Islet precursor cell (in vitro differentiated cells): ENCODE data around the gene SFI1.
"Not testable (repeated sequence)": the region's sequence is repeated elsewhere in the genome, so short reads cannot be mapped to it uniquely, and the experiment has no call there.

Experiments used
- DNase-seq: peaks from one replicate; pipeline ENCODE4 v3.0.0-alpha.2; 2018

SFI1 gene

DNA sequence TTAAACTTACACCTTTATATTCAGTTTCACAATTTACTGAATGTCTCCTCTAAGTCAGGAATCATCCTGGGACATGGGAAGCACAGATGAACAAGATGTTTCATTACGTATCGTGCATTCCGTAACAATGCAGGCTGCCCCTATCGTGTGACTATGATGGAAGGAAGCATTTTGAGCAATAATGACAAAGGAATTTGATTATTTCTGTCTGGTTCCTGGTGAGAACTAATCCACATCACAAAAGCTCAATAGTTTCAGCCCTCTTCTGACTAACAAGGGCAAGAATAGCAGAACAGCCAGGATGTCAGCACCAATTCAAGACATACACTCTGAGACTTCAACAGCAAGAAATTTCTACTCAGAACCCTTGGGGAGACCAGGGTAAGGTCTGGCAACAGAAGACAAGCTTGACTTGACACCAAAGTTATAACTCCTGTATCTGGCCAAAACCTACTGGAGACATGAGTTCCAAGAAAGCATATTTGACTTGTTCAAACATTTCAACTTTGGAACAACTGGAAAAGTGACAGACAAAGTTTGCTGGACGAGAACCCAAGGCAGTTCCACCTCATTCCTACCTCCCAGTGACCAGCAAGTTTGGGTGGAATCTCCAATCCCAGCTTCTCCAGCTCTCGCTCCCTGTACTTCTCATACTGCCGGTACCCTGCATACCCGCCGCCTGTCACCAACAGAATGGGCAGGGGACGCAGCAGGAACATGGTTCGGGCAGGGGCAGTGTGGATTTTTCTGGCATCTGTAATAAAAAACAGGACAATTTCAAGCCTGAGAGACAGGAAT is 151.4 kb downstream of the SFI1 start:
- DNase-seq, result no peak

DNA sequence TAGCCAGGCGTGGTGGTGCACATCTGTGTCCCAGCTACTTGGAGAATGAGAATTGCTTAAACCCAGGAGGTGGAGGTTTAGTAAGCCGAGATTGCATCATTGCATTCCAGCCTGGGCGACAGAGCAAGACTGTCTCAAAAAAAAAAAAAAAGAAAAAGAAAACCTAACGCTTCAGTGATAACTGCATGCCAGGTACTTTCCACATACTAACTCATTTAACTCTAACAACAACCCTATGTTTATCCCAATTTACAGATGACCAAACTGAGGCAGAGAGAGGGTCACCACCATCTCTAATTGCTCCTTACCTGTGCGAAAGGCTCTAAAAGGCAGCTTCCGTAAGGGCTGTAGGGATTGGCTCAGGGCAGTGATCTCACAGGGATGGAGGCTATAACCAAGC is 154.1 kb downstream of the SFI1 start:
- no peak for DNase-seq

DNA sequence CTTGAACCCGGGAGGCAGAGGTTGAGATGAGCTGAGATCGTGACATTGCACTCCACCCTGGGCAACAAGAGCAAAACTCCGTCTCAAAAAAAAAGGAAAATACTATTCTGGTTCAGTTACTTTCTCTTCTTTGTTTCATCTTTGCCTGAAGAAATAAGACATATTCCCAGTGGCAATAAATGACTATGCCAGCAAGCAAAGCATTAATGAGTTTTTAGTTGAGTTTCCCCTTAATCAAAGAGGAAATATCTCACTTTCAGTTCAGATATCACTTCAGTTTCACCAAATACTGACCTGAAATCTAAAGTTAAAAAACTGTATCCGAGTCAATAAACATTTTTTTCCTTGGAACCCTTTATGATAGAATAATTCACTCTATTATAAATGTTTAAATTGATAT is 155.3 kb downstream of the SFI1 start:
- DNase-seq, result no peak

DNA sequence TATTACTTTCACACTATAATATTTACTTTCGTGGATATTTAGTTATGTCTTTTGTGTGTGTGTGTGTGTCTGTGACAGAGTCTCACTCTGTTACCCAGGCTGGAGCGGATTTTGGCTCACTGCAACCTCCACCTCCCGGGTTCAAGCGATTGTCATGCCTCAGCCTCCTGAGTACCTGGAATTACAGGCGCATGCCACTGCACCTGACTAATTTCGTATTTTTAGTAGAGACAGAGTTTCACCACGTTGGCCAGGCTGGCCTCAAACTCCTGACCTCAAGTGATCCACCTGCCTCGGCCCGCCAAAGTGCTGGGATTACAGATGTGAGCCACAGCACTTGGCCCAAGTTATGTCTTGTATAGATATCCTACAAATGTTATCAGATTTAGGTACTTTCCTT is 155.8 kb downstream of the SFI1 start:
- no peak for DNase-seq

DNA sequence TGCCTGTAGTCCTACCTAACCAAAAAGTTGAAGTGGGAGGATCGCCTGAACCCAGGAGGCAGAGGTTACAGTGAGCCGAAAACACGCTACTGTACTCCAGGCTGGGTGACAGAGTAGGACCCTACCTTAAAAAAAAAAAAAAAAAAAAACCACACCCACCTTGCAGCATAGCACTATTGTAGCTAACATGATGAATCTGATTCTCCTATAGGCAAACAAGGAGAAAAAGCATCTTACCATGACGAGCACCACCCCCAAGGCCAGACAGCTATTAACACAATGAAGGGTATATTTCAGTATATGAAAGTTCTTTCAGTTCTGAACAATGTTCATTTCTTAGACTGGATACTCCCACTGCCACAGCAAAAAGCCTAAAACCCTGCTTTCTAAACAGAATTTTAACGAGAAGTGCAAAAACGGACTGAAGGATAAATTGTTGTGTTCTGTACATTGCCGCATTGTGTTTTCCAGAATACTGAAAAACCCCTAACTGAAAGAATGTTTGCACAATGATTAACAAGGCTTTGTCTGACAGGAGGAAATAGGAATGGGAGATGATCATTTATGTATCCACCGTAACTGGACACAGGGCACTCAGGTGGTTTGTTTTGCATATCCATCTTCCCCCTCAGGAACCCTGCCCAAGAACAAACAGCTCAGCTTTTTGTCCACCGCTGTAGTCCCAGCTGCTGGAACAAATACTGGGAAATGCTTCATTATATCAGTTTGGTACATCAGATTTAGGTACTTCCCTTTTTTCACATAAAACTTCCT is 156.8 kb downstream of the SFI1 start:
- no peak for DNase-seq

DNA sequence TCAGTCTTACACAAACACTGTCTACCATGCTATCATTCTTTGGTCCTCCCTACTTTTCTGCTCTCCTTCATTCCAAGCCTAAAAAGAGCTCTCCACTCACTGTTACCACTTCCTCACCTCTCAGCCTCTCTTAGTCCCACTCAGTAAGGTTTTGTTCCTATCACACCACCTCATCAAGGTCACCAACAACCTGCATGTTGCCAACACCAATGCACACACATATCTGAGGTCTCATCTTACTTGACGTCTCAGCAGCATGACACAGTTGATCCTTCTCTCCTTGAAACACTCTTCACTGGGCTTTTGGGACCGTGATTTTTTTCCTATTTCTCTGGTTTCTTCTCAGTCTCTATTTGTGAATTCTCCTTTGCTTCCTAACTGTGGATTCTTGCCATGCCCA is 157.6 kb downstream of the SFI1 start:
- DNase-seq, result no peak

DNA sequence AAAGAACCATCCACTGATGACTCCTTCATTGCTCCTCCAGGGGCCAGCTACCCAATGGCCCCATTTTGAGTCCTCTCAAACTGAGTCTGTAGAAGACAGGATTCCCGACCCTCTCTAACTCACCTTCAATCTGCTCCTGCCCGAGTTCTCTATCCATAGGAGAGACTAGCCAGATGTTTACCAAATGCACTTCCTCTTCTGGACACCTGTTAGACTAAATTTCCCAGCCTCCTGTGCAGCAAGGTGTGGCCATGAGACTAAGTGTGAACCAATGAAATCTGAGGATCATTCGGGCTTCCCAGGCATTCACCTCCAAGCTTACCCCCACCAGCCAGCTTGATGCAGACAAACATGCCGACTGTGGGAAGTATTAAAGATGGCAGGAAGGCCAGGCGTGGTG is 158.1 kb downstream of the SFI1 start:
- DNase-seq, result no peak

DNA sequence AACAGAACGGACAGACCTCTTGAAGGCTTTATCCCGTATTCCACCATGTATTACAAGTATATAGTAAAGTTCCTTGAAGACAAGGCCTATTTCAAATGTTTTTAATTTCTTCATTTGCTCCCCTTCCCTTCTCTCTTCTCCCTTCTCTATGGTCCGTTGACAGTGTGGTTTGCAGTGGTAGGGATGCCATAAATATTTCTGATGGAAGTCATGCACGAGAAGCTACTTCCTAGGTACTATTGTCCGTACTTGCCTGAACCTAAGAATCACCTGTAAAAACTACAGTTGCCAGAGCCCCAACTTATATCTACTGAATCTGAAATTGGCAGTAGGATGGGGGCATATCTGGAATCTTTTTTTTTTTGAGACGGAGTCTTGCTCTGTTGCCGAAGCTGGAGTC is 162.9 kb downstream of the SFI1 start:
- DNase-seq, result no peak

DNA sequence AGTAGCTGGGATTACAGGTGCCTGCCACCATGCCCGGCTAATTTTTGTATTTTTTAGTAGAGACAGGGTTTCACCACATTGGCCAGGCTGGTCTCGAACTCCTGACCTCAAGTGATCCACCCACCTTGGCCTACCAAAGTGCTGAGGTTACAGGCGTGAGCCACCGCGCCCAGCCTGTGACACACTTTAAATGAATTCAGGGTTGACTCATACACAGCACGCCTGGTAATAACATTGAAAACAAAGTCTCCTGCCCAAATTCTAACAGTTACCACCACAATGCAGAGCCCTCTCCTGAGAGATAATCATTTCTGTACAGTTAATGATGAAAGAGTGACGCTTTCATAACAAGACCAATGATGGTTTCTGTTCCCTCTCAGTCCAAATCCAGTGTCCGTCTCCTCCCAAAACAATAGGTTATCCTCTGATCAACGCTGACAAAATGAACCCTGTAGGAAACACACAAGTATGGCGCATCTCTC is 164.6 kb downstream of the SFI1 start:
- DNase-seq, result not testable (repeated sequence)

DNA sequence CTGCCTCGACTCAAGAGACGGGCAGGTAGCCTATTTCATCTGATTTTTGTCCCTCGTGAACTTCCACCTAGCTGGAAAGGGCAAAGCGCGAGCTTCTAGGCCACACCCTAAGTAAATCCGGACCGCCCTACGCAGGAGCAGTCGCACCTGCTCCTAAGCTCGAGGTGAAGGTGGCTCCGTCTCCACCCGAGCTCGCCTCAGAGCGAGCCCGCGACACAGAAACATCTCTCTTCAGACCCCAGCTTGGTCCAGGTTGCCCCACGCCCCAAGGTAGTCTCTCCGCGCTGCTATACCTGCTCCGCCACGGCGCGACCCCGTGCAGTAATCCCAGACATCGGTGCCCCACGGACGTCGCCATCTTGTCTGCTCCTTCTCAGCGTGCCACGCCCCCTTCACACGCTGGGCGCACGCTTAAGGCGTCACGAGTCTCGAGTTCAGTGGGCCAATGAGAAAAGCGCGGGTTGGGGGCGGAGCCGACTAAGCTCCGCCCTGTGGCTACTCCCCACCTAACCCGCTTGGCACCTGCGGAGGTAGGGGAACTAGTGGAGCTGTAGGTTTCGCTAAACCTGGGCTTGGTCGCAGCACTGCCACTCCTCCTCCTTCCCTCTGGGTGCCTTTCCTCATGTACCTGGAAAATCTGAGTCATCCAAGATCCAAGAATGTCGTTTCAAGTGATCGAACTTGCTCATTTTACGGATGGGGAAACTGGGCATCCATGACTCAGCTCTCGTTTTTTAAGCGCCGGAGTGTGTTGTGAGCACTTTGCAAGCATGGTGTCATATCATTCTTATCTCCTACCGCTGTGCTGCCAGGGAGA is 165.7 kb downstream of the SFI1 start, which contains the start of gene PISD:
Gene PISD, minus strand, starts transcription at position 365 of the 817 bp plus-strand sequence. Its CDS starts 7 bp downstream, at position 358.
- DNase-seq, result peak; percentile 97

DNA sequence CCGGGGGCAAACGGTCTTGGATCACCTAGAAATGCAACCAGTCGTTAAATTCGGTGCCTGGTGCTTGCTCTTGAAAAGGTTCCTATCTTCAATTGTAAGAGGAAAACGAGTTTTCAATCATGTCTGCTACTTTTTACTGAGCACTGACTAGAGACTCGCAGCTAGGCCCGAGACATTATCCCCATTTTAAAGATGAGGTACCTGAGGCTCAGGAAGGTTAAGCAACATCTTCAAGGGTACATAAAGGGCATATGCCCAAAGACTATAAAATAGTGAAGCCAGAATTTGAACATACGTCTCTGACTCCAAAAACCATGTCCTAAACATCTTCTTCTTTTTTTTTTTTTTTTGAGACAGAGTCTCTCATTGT is 166.3 kb downstream of the SFI1 start:
- no peak for DNase-seq
